Measurements from ENCODE around the gene PRTFDC1.

PRTFDC1 gene

GRCh38 chr10:24916365-24916764, 36.0 kb downstream of the PRTFDC1 start:
- no peak for DNase-seq (ENCODE audit: low read depth in 1 of 2, low spot score in 1 of 2)
- Histone ChIP-seq H3K4me3 (replicated peaks; ENCODE audit: insufficient read depth, low read length) (no peak overlapping the region), H3K27me3 (ENCODE audit: insufficient read depth, poor library complexity, severe bottlenecking) (no peaks in the 10 kb centered on the region), H3K27ac (replicated peaks) (no peak overlapping the region)
- TF ChIP-seq POLR2AphosphoS5 (IDR thresholded peaks at IDR 0.05; ENCODE audit: low read depth) (no peak), SPI1 (IDR thresholded peaks at IDR 0.05; ENCODE audit: borderline replicate concordance, low read depth) (no peak), CTCF (IDR thresholded peaks at IDR 0.05; ENCODE audit: insufficient read depth, low read length) (no peak), GABPA (IDR thresholded peaks at IDR 0.05; ENCODE audit: low read depth) (no peak), REST (IDR thresholded peaks at IDR 0.05; ENCODE audit: insufficient replicate concordance, low read depth) (no peak)

- no peaks in the 10 kb centered on the region for H3K27me3 ChIP-seq (ENCODE audit: insufficient read depth, poor library complexity, severe bottlenecking)
- DNase-seq (ENCODE audit: low read depth in 1 of 2, low spot score in 1 of 2): no peak
- TF ChIP-seq SPI1 (IDR thresholded peaks at IDR 0.05; ENCODE audit: borderline replicate concordance, low read depth): no peak
- TF ChIP-seq REST (IDR thresholded peaks at IDR 0.05; ENCODE audit: insufficient replicate concordance, low read depth): no peak
- no peak for TF ChIP-seq POLR2AphosphoS5 (IDR thresholded peaks at IDR 0.05; ENCODE audit: low read depth)
- TF ChIP-seq GABPA (IDR thresholded peaks at IDR 0.05; ENCODE audit: low read depth): no peak
- no peak for TF ChIP-seq CTCF (IDR thresholded peaks at IDR 0.05; ENCODE audit: insufficient read depth, low read length)
- no peak overlapping the region for H3K27ac ChIP-seq (replicated peaks)
- no peak overlapping the region for H3K4me3 ChIP-seq (replicated peaks; ENCODE audit: insufficient read depth, low read length)
These were observed 37.1 kb downstream of the PRTFDC1 start for GRCh38 chr10:24915304-24915703.

GRCh38 chr10:24914148-24914547, 38.3 kb downstream of the PRTFDC1 start:
- no peak overlapping the region for H3K27ac ChIP-seq (replicated peaks)
- H3K27me3 ChIP-seq (ENCODE audit: insufficient read depth, poor library complexity, severe bottlenecking): no peaks in the 10 kb centered on the region
- DNase-seq (ENCODE audit: low read depth in 1 of 2, low spot score in 1 of 2): no peak
- no peak for TF ChIP-seq GABPA (IDR thresholded peaks at IDR 0.05; ENCODE audit: low read depth)
- no peak for TF ChIP-seq CTCF (IDR thresholded peaks at IDR 0.05; ENCODE audit: insufficient read depth, low read length)
- no peak for TF ChIP-seq SPI1 (IDR thresholded peaks at IDR 0.05; ENCODE audit: borderline replicate concordance, low read depth)
- no peak for TF ChIP-seq REST (IDR thresholded peaks at IDR 0.05; ENCODE audit: insufficient replicate concordance, low read depth)
- TF ChIP-seq POLR2AphosphoS5 (IDR thresholded peaks at IDR 0.05; ENCODE audit: low read depth): no peak
- no peak overlapping the region for H3K4me3 ChIP-seq (replicated peaks; ENCODE audit: insufficient read depth, low read length)
